Stimulated activated naive CD4-positive, alpha-beta T cell (primary cell): Measurements from ENCODE around the gene CACTIN.

ENCODE experiments used
- DNase-seq, 6 experiments: peaks; one replicate each; lab custom pipeline; 2025; lab: John Stamatoyannopoulos, UW

The CACTIN gene

GRCh38 chr19:3627351-3627723, 747 bp upstream of the CACTIN start:
- DNase-seq: peak in 1 of 6 experiments; percentile 28

GRCh38 chr19:3625996-3626472, 556 bp downstream of the CACTIN start:
- no peak for DNase-seq

- no peak for DNase-seq
These were observed 2.9 kb downstream of the CACTIN start for GRCh38 chr19:3623716-3624115.

- no peak for DNase-seq
These were observed 4.4 kb downstream of the CACTIN start for GRCh38 chr19:3622224-3622623.

GRCh38 chr19:3621689-3622088, 4.9 kb downstream of the CACTIN start:
- no peak for DNase-seq

- no peak for DNase-seq
These were observed 5.6 kb downstream of the CACTIN start for GRCh38 chr19:3620817-3621547.

- no peak for DNase-seq
These were observed 6.3 kb downstream of the CACTIN start for GRCh38 chr19:3620145-3620816.

GRCh38 chr19:3619631-3620012, 7.0 kb downstream of the CACTIN start:
- DNase-seq: no peak

GRCh38 chr19:3618811-3619630, 7.6 kb downstream of the CACTIN start:
- DNase-seq: no peak

- peak in 5 of 6 experiments; percentile 19 to 53 (median 32) for DNase-seq
These were observed 8.3 kb downstream of the CACTIN start for GRCh38 chr19:3618144-3618810.

- peak in 5 of 6 experiments; percentile 8 to 41 (median 39) for DNase-seq
These were observed 9.1 kb downstream of the CACTIN start for GRCh38 chr19:3617463-3617862.

GRCh38 chr19:3615524-3616135, 11.0 kb downstream of the CACTIN start:
- no peak for DNase-seq

- no peak for DNase-seq
These were observed 11.6 kb downstream of the CACTIN start for GRCh38 chr19:3614858-3615505.

- no peak for DNase-seq
These were observed 12.6 kb downstream of the CACTIN start for GRCh38 chr19:3613818-3614661.

- no peak for DNase-seq
These were observed 13.5 kb downstream of the CACTIN start for GRCh38 chr19:3612901-3613741.

GRCh38 chr19:3612330-3612729, 14.3 kb downstream of the CACTIN start:
- no peak for DNase-seq

- DNase-seq: no peak
These were observed 14.7 kb downstream of the CACTIN start for GRCh38 chr19:3611841-3612240.

- no peak for DNase-seq
These were observed 15.6 kb downstream of the CACTIN start for GRCh38 chr19:3610745-3611717.
